Central memory CD4-positive, alpha-beta T cell (primary cell): ENCODE data around the gene SMARCD2.
"Not testable (repeated sequence)": the region's sequence is repeated elsewhere in the genome, so short reads cannot be mapped to it uniquely, and the experiment has no call there.

Experiments
- DNase-seq: peaks from one replicate; pipeline ENCODE4 v3.0.0; 2022
- total RNA-seq, 3 experiments: gene quantifications; one replicate each; lab custom pipeline; 2026; lab: John Stamatoyannopoulos, UW

Gene SMARCD2
- 117 to 156 (median 127) reads per million in 3 experiments for total RNA-seq

- DNase-seq = peak; percentile 97
Measured at GRCh38 chr17:63842540-63843386, at the start of gene SMARCD2. SMARCD2 (minus strand) TSS chr17:63842685; CDS start chr17:63842674, 11 bp downstream.

DNA sequence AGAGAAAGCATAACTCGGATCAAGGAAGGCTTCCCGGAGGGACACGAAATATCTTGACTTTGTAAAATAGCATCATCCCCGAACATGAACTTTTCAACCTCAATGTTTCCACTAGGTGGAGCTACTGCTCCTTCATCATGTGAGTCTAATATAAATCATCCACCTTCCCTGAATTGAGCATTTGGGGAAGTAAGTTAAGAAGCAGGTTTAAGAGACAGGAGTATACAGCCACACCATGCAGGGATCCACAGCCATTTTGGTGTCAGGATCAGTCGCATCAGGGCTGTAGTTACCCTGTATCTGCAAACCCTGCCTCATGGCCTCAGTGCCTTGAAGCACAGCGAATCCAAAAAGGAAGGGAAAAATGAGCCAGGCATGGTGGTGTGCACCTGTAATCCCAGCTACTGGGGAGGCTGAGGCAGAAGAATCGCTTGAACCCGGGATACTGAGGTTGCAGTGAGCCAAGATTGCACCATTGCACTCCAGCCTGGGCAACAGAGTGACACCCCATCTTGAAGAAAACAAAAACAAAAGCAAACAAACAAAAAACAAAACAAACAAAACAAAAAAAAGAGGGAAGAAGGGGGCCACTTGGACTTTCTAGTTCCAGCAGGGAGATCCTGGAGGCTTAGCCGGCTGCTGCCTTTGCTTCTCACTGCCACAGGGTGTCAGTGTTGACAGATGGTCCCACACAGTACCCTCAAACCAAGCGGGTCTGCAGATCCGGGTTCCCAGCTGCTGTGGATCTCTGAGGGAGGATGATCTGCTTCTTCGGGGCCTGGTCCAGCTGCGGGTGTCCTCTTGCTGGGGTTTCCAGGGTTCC, 46.8 kb upstream of the SMARCD2 start:
- DNase-seq = not testable (repeated sequence)

- DNase-seq = not testable (repeated sequence)
Measured at GRCh38 chr17:63885119-63885518, 42.6 kb upstream of the SMARCD2 start.

GRCh38 chr17:63882626-63883126, 40.2 kb upstream of the SMARCD2 start:
- DNase-seq = not testable (repeated sequence)

DNA sequence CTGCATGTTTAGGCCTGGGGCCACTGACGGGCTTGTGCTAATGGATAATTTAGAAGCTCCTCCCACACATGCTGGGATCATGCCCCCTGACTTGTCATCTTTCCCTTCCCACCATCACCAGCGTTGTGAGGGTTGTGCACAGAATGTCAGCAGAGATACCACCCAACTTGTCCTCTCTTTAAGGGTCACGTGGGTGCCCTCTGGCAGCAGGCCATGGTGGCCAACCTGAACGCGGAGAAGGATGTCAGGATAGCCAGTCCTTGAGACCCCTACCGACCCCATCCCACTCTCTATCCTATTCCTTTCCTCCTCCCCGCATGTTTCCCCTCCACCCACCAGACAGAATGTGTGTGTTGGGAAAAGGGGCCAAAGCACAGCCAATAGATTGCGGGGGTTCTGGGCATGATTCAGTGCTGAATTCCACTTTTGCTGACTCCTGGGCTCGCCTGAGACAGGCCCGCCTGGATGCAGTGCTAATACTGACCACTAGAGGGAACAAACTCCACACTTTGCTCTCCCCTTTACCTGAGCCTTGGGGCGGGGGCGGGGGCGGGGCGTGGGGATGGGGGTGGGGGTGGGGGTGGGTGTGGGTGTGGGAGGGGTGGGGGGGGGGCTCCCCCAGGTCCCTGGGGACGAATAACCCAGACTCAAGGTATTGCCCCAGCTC, 39.6 kb upstream of the SMARCD2 start, which contains the start of gene GH2:
GH2 (minus strand) TSS at position 10 of the 667 bp plus-strand sequence. CDS start 143 bp downstream, outside the sequence.
- DNase-seq = peak; percentile 30

DNA sequence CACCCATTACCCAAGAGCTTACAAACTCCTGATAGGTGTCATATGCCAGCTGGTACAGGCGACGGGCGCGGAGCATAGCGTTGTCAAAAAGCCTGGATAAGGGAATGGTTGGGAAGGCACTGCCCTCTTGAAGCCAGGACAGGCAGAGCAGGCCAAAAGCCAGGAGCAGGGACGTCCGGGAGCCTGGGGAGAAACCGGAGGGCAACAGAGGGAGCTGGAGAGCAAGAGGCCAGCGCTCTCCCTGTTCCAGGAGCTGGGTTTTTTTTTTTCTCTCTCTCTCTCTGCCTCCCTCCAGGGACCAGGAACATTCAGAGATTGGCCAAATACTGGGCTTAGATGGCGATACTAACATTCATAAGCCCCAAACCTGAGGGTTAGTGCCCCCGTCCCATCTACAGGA, 38.9 kb upstream of the SMARCD2 start:
- not testable (repeated sequence) for DNase-seq

GRCh38 chr17:63880706-63881105, 38.2 kb upstream of the SMARCD2 start:
- no peak for DNase-seq

DNA sequence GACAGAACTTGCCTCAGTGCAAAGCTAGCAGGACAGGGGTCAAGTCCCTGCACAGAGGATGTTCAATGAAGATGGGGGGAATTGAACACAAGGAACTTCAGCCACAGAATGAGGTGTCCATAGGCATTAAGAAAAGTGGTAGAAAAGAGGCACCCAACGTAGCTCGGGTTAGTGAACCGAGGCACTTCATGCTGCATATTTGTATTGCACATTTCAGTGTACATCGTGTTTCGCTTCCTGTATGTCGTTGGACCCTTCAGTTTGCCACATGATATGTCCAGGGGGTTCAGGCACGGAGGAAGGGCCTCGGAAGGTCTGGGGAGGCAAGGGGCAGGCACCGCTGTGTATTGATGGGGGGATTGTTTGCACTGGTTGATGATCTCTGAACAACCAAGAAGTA, 35.9 kb upstream of the SMARCD2 start:
- DNase-seq = not testable (repeated sequence)

- DNase-seq = not testable (repeated sequence)
Measured at GRCh38 chr17:63874693-63875092, 32.2 kb upstream of the SMARCD2 start.

- not testable (repeated sequence) for DNase-seq
Measured at GRCh38 chr17:63874061-63874626, 31.7 kb upstream of the SMARCD2 start.

GRCh38 chr17:63873577-63873976, 31.1 kb upstream of the SMARCD2 start, which contains the start of gene CSH2:
CSH2 (minus strand) TSS chr17:63873677; CDS start chr17:63873614, 63 bp downstream.
- not testable (repeated sequence) for DNase-seq

DNA sequence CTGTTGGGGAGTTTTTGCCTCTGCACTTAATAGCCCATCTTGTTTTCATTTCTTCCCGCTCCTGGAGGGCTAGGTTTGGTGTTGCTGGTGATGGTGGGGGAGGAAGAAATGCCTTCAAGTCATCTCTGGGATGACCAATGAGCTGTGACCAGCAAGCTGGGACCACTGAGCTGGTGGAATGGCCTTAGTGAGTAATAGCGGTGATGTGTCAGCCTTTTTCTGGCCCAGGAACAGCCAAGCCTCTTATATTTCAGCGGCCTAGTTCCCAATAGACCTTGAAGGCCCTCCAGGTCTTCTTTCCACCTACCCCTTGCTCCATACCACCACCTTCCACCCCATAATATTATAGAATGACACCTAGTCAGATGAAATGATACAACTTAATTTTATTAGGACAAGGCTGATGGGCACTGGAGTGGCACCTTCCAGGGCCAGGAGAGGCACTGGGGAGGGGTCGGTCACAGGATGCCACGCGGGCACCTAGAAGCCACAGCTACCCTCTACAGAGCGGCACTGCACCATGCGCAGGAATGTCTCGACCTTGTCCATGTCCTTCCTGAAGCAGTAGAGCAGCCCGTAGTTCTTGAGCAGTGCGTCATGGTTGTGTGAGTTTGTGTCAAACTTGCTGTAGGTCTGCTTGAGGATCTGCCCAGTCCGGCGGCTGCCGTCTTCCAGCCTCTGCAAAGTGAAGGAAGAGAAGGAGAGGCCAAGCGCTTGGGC, 29.3 kb upstream of the SMARCD2 start:
- DNase-seq = not testable (repeated sequence)

DNA sequence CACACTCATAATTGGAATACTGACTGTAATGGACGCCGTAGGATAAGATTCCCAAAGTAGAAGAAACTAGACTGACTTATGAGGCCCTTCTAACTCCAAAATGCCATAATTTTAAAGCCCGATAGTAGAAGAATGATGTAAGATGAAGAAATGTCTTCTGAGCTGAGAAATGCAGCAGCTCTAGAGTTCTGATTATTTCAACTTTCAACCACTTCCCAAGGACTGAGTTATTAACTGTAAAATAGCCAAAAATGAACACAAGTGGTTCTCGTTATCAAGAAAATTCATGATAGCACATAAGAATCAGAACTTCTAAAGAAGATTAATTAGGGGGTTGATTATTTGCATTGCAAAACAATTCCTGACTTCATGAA, 27.8 kb upstream of the SMARCD2 start:
- not testable (repeated sequence) for DNase-seq

- DNase-seq = not testable (repeated sequence)
Measured at GRCh38 chr17:63869491-63870291, 27.2 kb upstream of the SMARCD2 start.

- not testable (repeated sequence) for DNase-seq
Measured at GRCh38 chr17:63866625-63867024, 24.1 kb upstream of the SMARCD2 start.

GRCh38 chr17:63859257-63859656, 16.8 kb upstream of the SMARCD2 start:
- no peak for DNase-seq

GRCh38 chr17:63856425-63856824, 13.9 kb upstream of the SMARCD2 start:
- DNase-seq = not testable (repeated sequence)

DNA sequence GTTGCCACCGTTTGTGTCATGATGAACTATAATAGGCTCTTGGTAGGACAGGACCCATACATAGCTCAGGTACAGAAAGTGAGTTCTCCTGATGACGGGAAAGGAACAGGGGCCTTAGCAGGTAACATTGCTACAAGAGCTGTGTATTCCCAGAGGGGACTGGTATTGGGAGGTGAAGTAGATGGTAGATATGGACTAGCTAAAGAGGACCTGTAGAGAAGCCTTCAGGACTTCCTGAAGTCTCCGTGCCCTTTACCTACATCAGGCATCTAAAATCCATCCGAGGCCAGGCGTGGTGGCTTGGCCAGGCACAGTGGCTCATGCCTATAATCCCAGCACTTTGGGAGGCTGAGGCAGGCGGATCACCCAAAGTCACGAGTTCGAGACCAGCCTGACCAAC, 12.7 kb upstream of the SMARCD2 start:
- no peak for DNase-seq

DNA sequence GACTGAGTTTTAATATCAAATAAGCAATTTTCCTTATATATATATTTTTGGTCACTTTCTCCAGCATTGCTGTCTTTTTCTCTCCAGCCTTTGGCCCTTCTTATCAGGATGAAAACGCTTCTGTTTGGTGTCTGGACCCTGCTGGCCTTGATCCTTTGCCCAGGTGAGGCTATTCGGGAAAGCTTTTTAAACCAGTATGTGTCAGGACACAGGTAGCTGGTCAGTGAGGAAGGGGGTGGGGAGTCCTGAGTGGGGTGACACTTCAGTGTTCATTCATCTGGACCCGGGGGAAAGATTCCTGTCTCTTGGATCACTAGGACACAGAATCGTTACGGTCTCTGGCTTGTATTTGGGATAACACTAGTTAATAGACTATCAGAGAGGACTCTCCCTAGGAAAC, 12.2 kb upstream of the SMARCD2 start:
- no peak for DNase-seq

- DNase-seq = no peak
Measured at GRCh38 chr17:63853260-63853659, 10.8 kb upstream of the SMARCD2 start.

- DNase-seq = no peak
Measured at GRCh38 chr17:63850401-63850800, 7.9 kb upstream of the SMARCD2 start.
